ENCODE results near the gene ATF7IP2. TPM values are rescaled to one million over a fixed set of nuclear protein-coding genes. Genes with fewer than 3 reads are reported as not detected.

Gene ATF7IP2
- total and polyA plus RNA-seq, 2 experiments from 2014 or later = 1.1 to 1.3 TPM

- Histone ChIP-seq H3K27ac (no peak overlapping the region), H3K4me3 (no peak overlapping the region), H3K9me3 (ENCODE audit: low read depth) (no peaks in the 10 kb centered on the region), H3K4me2 (ENCODE audit: unreplicated experiment) (no peak overlapping the region), H3K27me3 (replicated peaks; ENCODE audit: insufficient read depth) (no peaks in the 10 kb centered on the region), H3F3A (ENCODE audit: insufficient read depth) (no peaks in the 10 kb centered on the region), H3K9ac (no peak overlapping the region), H2AFZ (no peak overlapping the region), H3K79me2 (ENCODE audit: insufficient read depth) (no peaks in the 10 kb centered on the region), H3K4me1 (ENCODE audit: insufficient read depth) (no peaks in the 10 kb centered on the region), H4K20me1 (ENCODE audit: insufficient read depth) (no peaks in the 10 kb centered on the region), H3K9me2 (ENCODE audit: insufficient read depth) (no peaks in the 10 kb centered on the region), H3K36me3 (ENCODE audit: low read depth) (no peaks in the 10 kb centered on the region)
- DNase-seq = no peak
- in situ Hi-C loops (cut with MboI) = no loop called here
- TF ChIP-seq EZH2 (IDR thresholded peaks at IDR 0.05; ENCODE audit: insufficient read depth, poor library complexity, severe bottlenecking) (no peak), EZH2phosphoT487 (IDR thresholded peaks at IDR 0.05; ENCODE audit: insufficient read depth, low read depth) (no peak)
- WGBS, 2 experiments (ENCODE audit: low coverage in 1 of 2, low lambda C conversion rate in 2 of 2, missing lambda C conversion rate in 2 of 2) = 77 to 82% methylated on average over 7 of the region's 7 CpGs
Observed at GRCh38 chr16:10520869-10521578, 135.2 kb downstream of the ATF7IP2 start.

- no peaks in the 10 kb centered on the region for H3K9me3 ChIP-seq (ENCODE audit: low read depth)
Observed at GRCh38 chr16:10521681-10522274, 135.9 kb downstream of the ATF7IP2 start.

DNA sequence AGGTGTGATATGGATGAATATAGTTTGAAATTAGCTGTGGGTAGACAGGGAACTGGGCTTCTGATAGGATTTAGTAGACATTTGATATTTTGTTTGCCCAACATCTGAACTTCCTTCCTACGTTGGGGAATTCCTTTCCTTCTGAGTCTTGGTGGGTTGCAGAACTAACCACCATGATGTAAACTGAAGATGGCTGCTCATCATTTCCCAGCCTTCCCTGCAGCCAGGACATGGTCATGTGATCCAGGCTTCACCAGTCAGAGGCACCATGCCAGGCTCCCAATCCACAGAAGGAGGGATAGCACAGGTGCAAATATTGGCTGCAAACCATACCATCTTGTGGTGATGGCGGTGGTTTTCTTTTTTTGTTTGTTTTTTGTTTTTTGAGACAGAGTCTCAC, 137.1 kb downstream of the ATF7IP2 start:
- in situ Hi-C loops (cut with MboI) = no loop called here
- H3K4me1 ChIP-seq (ENCODE audit: insufficient read depth) = no peaks in the 10 kb centered on the region
- no peak overlapping the region for H3K27ac ChIP-seq
- no peak overlapping the region for H3K9ac ChIP-seq
- no peaks in the 10 kb centered on the region for H4K20me1 ChIP-seq (ENCODE audit: insufficient read depth)
- no peak overlapping the region for H3K4me2 ChIP-seq (ENCODE audit: unreplicated experiment)
- H3F3A ChIP-seq (ENCODE audit: insufficient read depth) = no peaks in the 10 kb centered on the region
- no peak overlapping the region for H3K4me3 ChIP-seq
- no peaks in the 10 kb centered on the region for H3K36me3 ChIP-seq (ENCODE audit: low read depth)
- no peaks in the 10 kb centered on the region for H3K79me2 ChIP-seq (ENCODE audit: insufficient read depth)
- TF ChIP-seq EZH2 (IDR thresholded peaks at IDR 0.05; ENCODE audit: insufficient read depth, poor library complexity, severe bottlenecking) = no peak
- no peak for TF ChIP-seq EZH2phosphoT487 (IDR thresholded peaks at IDR 0.05; ENCODE audit: insufficient read depth, low read depth)
- WGBS, 2 experiments (ENCODE audit: low coverage in 1 of 2, low lambda C conversion rate in 2 of 2, missing lambda C conversion rate in 2 of 2) = 95 to 97% methylated on average over 2 of the region's 2 CpGs
- H3K9me3 ChIP-seq (ENCODE audit: low read depth) = no peaks in the 10 kb centered on the region
- no peak overlapping the region for H2AFZ ChIP-seq
- H3K9me2 ChIP-seq (ENCODE audit: insufficient read depth) = no peaks in the 10 kb centered on the region
- no peak for DNase-seq
- no peaks in the 10 kb centered on the region for H3K27me3 ChIP-seq (replicated peaks; ENCODE audit: insufficient read depth)

More at GRCh38 chr16:10521681-10522274, 135.9 kb downstream of the ATF7IP2 start:
- H3K36me3 ChIP-seq (ENCODE audit: low read depth) = no peaks in the 10 kb centered on the region
- no peak overlapping the region for H3K4me2 ChIP-seq (ENCODE audit: unreplicated experiment)
- H3K9ac ChIP-seq = no peak overlapping the region
- no peaks in the 10 kb centered on the region for H3F3A ChIP-seq (ENCODE audit: insufficient read depth)
- H3K4me3 ChIP-seq = no peak overlapping the region
- no peaks in the 10 kb centered on the region for H3K9me2 ChIP-seq (ENCODE audit: insufficient read depth)
- no peaks in the 10 kb centered on the region for H3K79me2 ChIP-seq (ENCODE audit: insufficient read depth)
- 13 to 18% methylated on average over 8 to 9 of the region's 9 CpGs for WGBS, 2 experiments (ENCODE audit: low coverage in 1 of 2, low lambda C conversion rate in 2 of 2, missing lambda C conversion rate in 2 of 2)
- DNase-seq = peak; percentile 82
- H3K27me3 ChIP-seq (replicated peaks; ENCODE audit: insufficient read depth) = no peaks in the 10 kb centered on the region
- in situ Hi-C loops (cut with MboI) = no loop called here
- no peak overlapping the region for H3K27ac ChIP-seq
- peak overlapping the region; percentile 37; the same call in 1 of the 2 replicates for H2AFZ ChIP-seq
- no peak for TF ChIP-seq EZH2 (IDR thresholded peaks at IDR 0.05; ENCODE audit: insufficient read depth, poor library complexity, severe bottlenecking)
- no peaks in the 10 kb centered on the region for H4K20me1 ChIP-seq (ENCODE audit: insufficient read depth)
- H3K4me1 ChIP-seq (ENCODE audit: insufficient read depth) = no peaks in the 10 kb centered on the region

DNA sequence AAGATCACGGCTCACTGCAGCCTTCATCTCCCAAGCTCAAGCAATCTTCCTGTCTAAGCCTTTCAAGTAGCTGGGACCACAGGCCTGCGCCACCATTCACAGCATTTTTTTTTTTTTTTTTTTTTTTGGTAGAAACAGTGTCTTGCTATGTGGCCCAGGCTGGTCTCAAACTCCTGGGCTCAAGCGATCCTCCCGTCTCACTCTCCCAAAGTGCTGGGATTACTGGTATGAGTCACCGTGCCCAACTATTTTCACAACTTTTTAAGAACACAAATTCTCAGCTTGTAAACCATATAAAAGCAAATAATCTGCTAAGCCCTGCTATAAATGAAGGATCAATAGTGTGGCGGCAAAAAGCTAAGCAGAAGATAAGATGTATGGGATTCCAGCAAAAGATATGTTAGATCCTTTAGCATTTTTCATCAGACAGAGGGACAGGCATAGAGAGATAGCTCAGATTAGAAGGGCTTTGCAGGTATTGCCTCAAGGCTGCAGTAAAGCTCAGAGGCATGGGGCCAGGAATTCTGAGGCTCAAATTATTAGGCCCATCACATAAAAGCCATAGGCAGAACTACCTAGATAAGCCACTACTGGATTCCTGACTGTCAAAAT, 139.5 kb downstream of the ATF7IP2 start:
- H3K9me3 ChIP-seq (ENCODE audit: low read depth) = no peaks in the 10 kb centered on the region
- no peak overlapping the region for H2AFZ ChIP-seq
- 89 to 94% methylated on average over 6 of the region's 6 CpGs for WGBS, 2 experiments (ENCODE audit: low coverage in 1 of 2, low lambda C conversion rate in 2 of 2, missing lambda C conversion rate in 2 of 2)
- H3K79me2 ChIP-seq (ENCODE audit: insufficient read depth) = no peaks in the 10 kb centered on the region
- no peak overlapping the region for H3K9ac ChIP-seq
- no peak overlapping the region for H3K4me3 ChIP-seq
- H3F3A ChIP-seq (ENCODE audit: insufficient read depth) = no peaks in the 10 kb centered on the region
- DNase-seq = no peak
- no peaks in the 10 kb centered on the region for H3K36me3 ChIP-seq (ENCODE audit: low read depth)
- H3K4me2 ChIP-seq (ENCODE audit: unreplicated experiment) = no peak overlapping the region
- H3K9me2 ChIP-seq (ENCODE audit: insufficient read depth) = no peaks in the 10 kb centered on the region
- no peaks in the 10 kb centered on the region for H3K4me1 ChIP-seq (ENCODE audit: insufficient read depth)
- H3K27ac ChIP-seq = no peak overlapping the region
- in situ Hi-C loops (cut with MboI) = no loop called here
- no peak for TF ChIP-seq EZH2 (IDR thresholded peaks at IDR 0.05; ENCODE audit: insufficient read depth, poor library complexity, severe bottlenecking)
- no peak for TF ChIP-seq EZH2phosphoT487 (IDR thresholded peaks at IDR 0.05; ENCODE audit: insufficient read depth, low read depth)
- H3K27me3 ChIP-seq (replicated peaks; ENCODE audit: insufficient read depth) = no peaks in the 10 kb centered on the region
- no peaks in the 10 kb centered on the region for H4K20me1 ChIP-seq (ENCODE audit: insufficient read depth)

All from GM23248 (cell line).